H9 (cell line): Measurements from ENCODE around the gene CAT. TPM values are rescaled to one million over a fixed set of nuclear protein-coding genes. Genes with fewer than 3 reads are reported as not detected.

Experiments
- DNase-seq: peaks from one replicate; pipeline ENCODE4 v3.0.0-alpha.2; 2017
- H2AFZ ChIP-seq: one replicate; pipeline ENCODE4 v1.6.1; 2013; ENCODE audit warnings: mild to moderate bottlenecking, low read length, control low read depth, moderate library complexity
- H2AK5ac ChIP-seq: 2 replicates; pipeline ENCODE4 v1.6.1; 2013; ENCODE audit warnings: low read length, control low read depth, mixed read lengths; ENCODE audit not compliant: insufficient read length
- H2BK120ac ChIP-seq: one replicate; pipeline ENCODE4 v1.6.1; 2013; ENCODE audit warnings: low read depth, mild to moderate bottlenecking, low read length, control low read depth, inconsistent platforms; ENCODE audit not compliant: poor library complexity, severe bottlenecking
- H2BK12ac ChIP-seq: 2 replicates; pipeline ENCODE4 v1.6.1; 2013; ENCODE audit warnings: low read length, control low read depth, mixed read lengths, low read depth; ENCODE audit not compliant: insufficient read length
- H2BK15ac ChIP-seq: 2 replicates; pipeline ENCODE4 v1.6.1; 2013; ENCODE audit warnings: low read depth, low read length, control low read depth
- H2BK20ac ChIP-seq: one replicate; pipeline ENCODE4 v1.6.1; 2013; ENCODE audit warnings: low read depth, mild to moderate bottlenecking, low read length, control low read depth, inconsistent platforms; ENCODE audit not compliant: poor library complexity, severe bottlenecking
- H2BK5ac ChIP-seq: 2 replicates; pipeline ENCODE4 v1.6.1; 2013; ENCODE audit warnings: low read length, control low read depth, mixed read lengths; ENCODE audit not compliant: insufficient read length
- H3K14ac ChIP-seq: 2 replicates; pipeline ENCODE4 v1.6.1; 2013; ENCODE audit warnings: low read length, control low read depth; ENCODE audit not compliant: insufficient read depth
- H3K18ac ChIP-seq: 2 replicates; pipeline ENCODE4 v1.6.1; 2013; ENCODE audit warnings: low read depth, mild to moderate bottlenecking, mixed read lengths, low read length, control low read depth; ENCODE audit not compliant: insufficient read length
- H3K23ac ChIP-seq: 2 replicates; pipeline ENCODE4 v1.6.1; 2013; ENCODE audit warnings: low read length, control low read depth, mixed read lengths, low read depth; ENCODE audit not compliant: insufficient read length
- H3K23me2 ChIP-seq: 2 replicates; pipeline ENCODE4 v1.6.1; 2013; ENCODE audit warnings: low read depth, mild to moderate bottlenecking, mixed read lengths, low read length, control low read depth; ENCODE audit not compliant: insufficient read length, poor library complexity, severe bottlenecking
- H3K27ac ChIP-seq: 2 replicates; pipeline ENCODE4 v1.5.1; 2013; ENCODE audit warnings: low read length, control low read depth, mixed read lengths, low read depth; ENCODE audit not compliant: insufficient read length
- H3K27me3 ChIP-seq: 2 replicates; pipeline ENCODE4 v1.6.1; 2013; ENCODE audit warnings: low read length, control low read depth, inconsistent platforms; ENCODE audit not compliant: insufficient read depth
- H3K4ac ChIP-seq: 2 replicates; pipeline ENCODE4 v1.6.1; 2013; ENCODE audit warnings: low read depth, mild to moderate bottlenecking, control low read depth, inconsistent platforms, low read length, moderate library complexity
- H3K4me1 ChIP-seq: 2 replicates; pipeline ENCODE4 v1.6.1; 2013; ENCODE audit warnings: low read length, control low read depth, inconsistent platforms; ENCODE audit not compliant: insufficient read depth
- H3K4me2 ChIP-seq: 2 replicates; pipeline ENCODE4 v1.6.1; 2013; ENCODE audit warnings: low read length, control low read depth, mixed read lengths; ENCODE audit not compliant: insufficient read length, insufficient read depth
- H3K56ac ChIP-seq: 2 replicates; pipeline ENCODE4 v1.6.1; 2013; ENCODE audit warnings: low read depth, mild to moderate bottlenecking, mixed read lengths, low read length, control low read depth; ENCODE audit not compliant: insufficient read length
- H3K79me1 ChIP-seq: 2 replicates; pipeline ENCODE4 v1.6.1; 2013; ENCODE audit warnings: low read depth, mild to moderate bottlenecking, moderate library complexity, low read length, control low read depth, inconsistent platforms; ENCODE audit not compliant: insufficient read depth, poor library complexity, severe bottlenecking
- H3K79me2 ChIP-seq: 2 replicates; pipeline ENCODE4 v1.6.1; 2013; ENCODE audit warnings: low read length, control low read depth, inconsistent platforms; ENCODE audit not compliant: insufficient read depth
- H3K9ac ChIP-seq: 2 replicates; pipeline ENCODE4 v1.6.1; 2013; ENCODE audit warnings: low read length, control low read depth, mixed read lengths; ENCODE audit not compliant: insufficient read length; ENCODE audit errors: extremely low read depth
- H3K9me3 ChIP-seq: one replicate; pipeline ENCODE4 v1.6.1; 2013; ENCODE audit warnings: low read depth, low read length, inconsistent platforms; ENCODE audit not compliant: control insufficient read depth
- H3T11ph ChIP-seq: one replicate; pipeline ENCODE4 v1.6.1; 2013; ENCODE audit warnings: mild to moderate bottlenecking, low read length, control low read depth, inconsistent platforms
- H4K20me1 ChIP-seq: one replicate; pipeline ENCODE4 v1.6.1; 2013; ENCODE audit not compliant: control insufficient read depth, insufficient read length, insufficient read depth
- H4K5ac ChIP-seq: 2 replicates; pipeline ENCODE4 v1.6.1; 2013; ENCODE audit warnings: low read depth, mild to moderate bottlenecking, mixed read lengths, low read length, control low read depth; ENCODE audit not compliant: insufficient read length
- H4K8ac ChIP-seq: replicated peaks from 2 replicates; pipeline ENCODE4 v1.6.1; 2013; ENCODE audit warnings: low read length, control low read depth, mixed read lengths, low read depth; ENCODE audit not compliant: insufficient read length
- H4K91ac ChIP-seq: 2 replicates; pipeline ENCODE4 v1.6.1; 2013; ENCODE audit warnings: low read depth, mild to moderate bottlenecking, moderate library complexity, mixed read lengths, low read length, control low read depth; ENCODE audit not compliant: insufficient read length
- H3K27ac Mint-ChIP-seq, 3 experiments: 2 replicates in 2 of 3; 3 replicates in 1 of 3; pipeline ENCODE4 v1.8.0; 2020 to 2021; ENCODE audit warnings: mixed read lengths in 3 of 3, mild to moderate bottlenecking in 1 of 3, moderate library complexity in 1 of 3
- H3K27me3 Mint-ChIP-seq: 2 replicates; pipeline ENCODE4 v1.8.0; 2021; ENCODE audit warnings: low read depth, mild to moderate bottlenecking, moderate library complexity, mixed read lengths
- H3K36me3 Mint-ChIP-seq, 3 experiments: 2 replicates in 2 of 3; 3 replicates in 1 of 3; pipeline ENCODE4 v1.8.0; 2020 to 2021; ENCODE audit warnings: low read depth in 3 of 3, mixed read lengths in 3 of 3; ENCODE audit not compliant: insufficient read depth in 1 of 3
- H3K4me1 Mint-ChIP-seq, 2 experiments: 2 replicates each; pipeline ENCODE4 v1.8.0; 2020; ENCODE audit warnings: mixed read lengths in 2 of 2
- H3K4me3 Mint-ChIP-seq, 2 experiments: 2 replicates in 1 of 2; 3 replicates in 1 of 2; pipeline ENCODE4 v1.8.0; 2020 to 2021; ENCODE audit warnings: mild to moderate bottlenecking in 2 of 2, mixed read lengths in 2 of 2, moderate library complexity in 1 of 2
- H3K9me3 Mint-ChIP-seq, 2 experiments: 2 replicates in 1 of 2; 3 replicates in 1 of 2; pipeline ENCODE4 v1.8.0; 2020; ENCODE audit warnings: mild to moderate bottlenecking in 2 of 2, mixed read lengths in 2 of 2, moderate library complexity in 1 of 2
- CTCF ChIP-seq: fragments of 200-600 bp; sonication (generic); conservative IDR thresholded peaks from 3 replicates; pipeline ENCODE4 v1.8.0; 2021; ENCODE audit warnings: antibody characterized with exemption, mild to moderate bottlenecking
- WGBS: extraction: QIAGEN DNeasy Blood & Tissue Kit; methylation state at CpG from one replicate; pipeline ENCODE4 v1.1.7; 2013; ENCODE audit warnings: missing lambda C conversion rate, low lambda C conversion rate, mixed read lengths; ENCODE audit not compliant: insufficient read length; ENCODE audit errors: extremely low coverage; 5-methylcytosine and 5-hydroxymethylcytosine counted together
- total RNA-seq: library from RNA; stranded (reverse); gene quantifications from 2 replicates; pipeline ENCODE4 v1.2.1, GENCODE V29; 2021

The CAT gene
- total RNA-seq, 1 experiment from 2014 or later = 9.9 TPM

- Mint-ChIP-seq H3K27ac (no peak overlapping the region), H3K36me3 (no peaks in the 10 kb centered on the region), H3K9me3 (no peaks in the 10 kb centered on the region), H3K27me3 (peaks cover 1% of the 10 kb centered on the region; the same call in 1 of the 2 replicates), H3K4me3 (no peak overlapping the region), H3K4me1 (no peaks in the 10 kb centered on the region)
- no peak overlapping the region for H3K27ac ChIP-seq
- H2BK15ac ChIP-seq = no peak overlapping the region
- no peak overlapping the region for H3K4me2 ChIP-seq
- DNase-seq = no peak
- no peak overlapping the region for H3K18ac ChIP-seq
- H2BK120ac ChIP-seq = no peak overlapping the region
- no peak overlapping the region for H2BK12ac ChIP-seq
- no peak overlapping the region for H2BK5ac ChIP-seq
- H3K9me3 ChIP-seq = no peaks in the 10 kb centered on the region
- no peak overlapping the region for H4K8ac ChIP-seq
- no peak overlapping the region for H3K9ac ChIP-seq
- H4K20me1 ChIP-seq = no peaks in the 10 kb centered on the region
- no peak overlapping the region for H3K14ac ChIP-seq
- no CpG with 5 or more reads among the region's 3 CpGs for WGBS
- H3K27me3 ChIP-seq = no peaks in the 10 kb centered on the region
- H3K4ac ChIP-seq = no peak overlapping the region
- no peaks in the 10 kb centered on the region for H3K79me2 ChIP-seq
- H3K79me1 ChIP-seq = no peaks in the 10 kb centered on the region
- no peaks in the 10 kb centered on the region for H3K4me1 ChIP-seq
- no peak overlapping the region for H2AFZ ChIP-seq
- H2BK20ac ChIP-seq = no peak overlapping the region
- H4K91ac ChIP-seq = no peak overlapping the region
- no peak overlapping the region for H3K23ac ChIP-seq
- H3T11ph ChIP-seq = no peak overlapping the region
- H3K23me2 ChIP-seq = no peaks in the 10 kb centered on the region
- no peak overlapping the region for H4K5ac ChIP-seq
- H2AK5ac ChIP-seq = no peak overlapping the region
- TF ChIP-seq CTCF = no peak
- no peak overlapping the region for H3K56ac ChIP-seq
Measured at GRCh38 chr11:34426766-34427185, 12.0 kb upstream of the CAT start.
